Measurements from ENCODE around the gene LRIT3.
"Not testable (repeated sequence)": the region's sequence is repeated elsewhere in the genome, so short reads cannot be mapped to it uniquely, and the experiment has no call there.

The LRIT3 gene

DNA sequence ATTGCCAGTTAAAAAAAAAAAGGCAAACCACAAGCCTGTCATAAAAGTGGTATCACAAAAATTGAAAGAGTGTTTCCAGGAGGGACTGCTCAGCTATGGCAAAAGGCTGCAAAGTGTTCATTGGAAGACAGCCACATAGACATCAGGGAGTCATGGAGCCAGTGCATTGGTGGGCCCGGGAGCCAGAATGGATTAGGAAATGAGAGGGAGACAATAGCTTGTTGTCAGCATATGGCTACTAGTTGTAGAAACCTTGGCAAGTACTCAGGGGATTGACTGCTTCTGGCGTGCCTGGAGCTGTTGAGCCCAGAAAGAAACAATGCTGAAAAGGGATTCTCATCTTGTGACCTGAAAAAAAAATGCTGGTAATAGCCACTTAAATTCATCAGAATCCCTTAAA, 27.3 kb upstream of the LRIT3 start:
- no peak overlapping the region for H3K4me3 Mint-ChIP-seq
- DNase-seq = no peak

DNA sequence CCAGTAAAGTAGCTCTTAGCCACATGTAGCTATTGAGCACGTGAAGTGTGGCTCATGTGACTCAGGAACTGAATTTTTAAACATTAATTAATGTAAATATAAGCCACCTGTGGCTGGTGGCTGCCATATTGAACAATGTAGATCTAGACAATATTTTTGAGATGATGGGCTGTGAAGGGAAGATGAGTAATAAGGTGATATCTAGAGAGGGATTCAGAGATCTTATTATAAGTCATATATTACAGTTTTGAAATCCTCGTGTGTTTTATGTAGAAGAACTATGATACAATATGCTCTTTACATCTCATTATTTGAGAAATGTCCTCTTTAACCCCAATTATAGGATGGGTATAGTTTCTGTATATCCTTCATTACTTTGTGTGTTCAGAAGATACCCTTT, 26.7 kb upstream of the LRIT3 start:
- CTCF ChIA-PET = interaction anchor here (1.5 kb wide), 1 partner anchor 158 kb away, joined by 5 read pairs; no protein-coding TSS in a partner anchor
- Mint-ChIP-seq H3K36me3 (peaks cover 60% of the 10 kb centered on the region), H3K27ac (no peak overlapping the region), H3K4me3 (no peak overlapping the region), H3K4me1 (peaks cover 35% of the 10 kb centered on the region), H3K27me3 (no peaks in the 10 kb centered on the region), H3K9me3 (no peaks in the 10 kb centered on the region)
- DNase-seq = no peak

More for the DNA sequence above, 27.3 kb upstream of the LRIT3 start:
- Mint-ChIP-seq H3K36me3 (peaks cover 65% of the 10 kb centered on the region), H3K4me1 (peaks cover 39% of the 10 kb centered on the region), H3K27me3 (no peaks in the 10 kb centered on the region), H3K27ac (peak overlapping the region; percentile 24), H3K9me3 (no peaks in the 10 kb centered on the region)
- CTCF ChIA-PET = interaction anchor here (0.6 to 1.5 kb wide), 2 partner anchors 158 to 244 kb away, joined by 3 to 5 read pairs; no protein-coding TSS in a partner anchor

DNA sequence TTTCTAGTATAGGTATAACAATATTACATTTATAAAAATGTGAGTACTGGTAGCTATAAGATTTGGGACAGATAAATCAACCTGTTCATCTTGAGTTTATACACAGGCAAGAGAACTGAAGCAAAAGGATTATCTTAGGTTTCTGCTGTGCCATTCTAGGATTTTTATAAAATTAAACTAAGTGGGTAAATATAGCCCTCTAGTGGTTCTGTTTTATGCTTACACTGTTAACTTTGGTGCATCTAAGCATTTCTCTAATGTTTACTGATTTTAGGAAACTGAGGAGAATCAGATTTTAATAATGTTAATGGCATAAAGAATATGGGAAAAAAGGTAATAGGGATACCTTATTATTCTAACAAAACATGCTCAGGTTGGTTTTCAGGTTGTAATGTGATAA, 21.2 kb upstream of the LRIT3 start:
- H3K36me3 Mint-ChIP-seq = peaks cover 18% of the 10 kb centered on the region
- no peak for DNase-seq

DNA sequence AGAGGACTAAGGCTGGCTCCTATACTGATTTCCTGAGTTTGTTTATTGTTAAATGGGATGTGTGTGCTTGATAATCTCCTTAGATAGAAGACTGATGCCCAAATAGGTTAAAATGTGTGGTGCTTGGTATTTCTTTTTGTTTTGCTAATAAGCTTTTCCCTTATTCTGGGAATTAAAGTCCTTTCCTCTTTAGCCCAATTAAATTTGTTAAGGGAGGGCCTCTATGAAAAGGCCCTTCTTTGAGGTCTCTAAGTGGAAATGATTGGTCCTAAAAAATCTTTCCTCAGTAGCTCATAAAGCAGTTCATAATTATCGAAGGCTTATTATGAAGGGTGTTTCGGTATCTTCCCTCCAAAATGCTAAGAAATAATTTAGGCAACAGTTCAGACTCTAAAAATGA, 20.2 kb upstream of the LRIT3 start, which contains the start of gene RRH:
Gene RRH (plus strand): TSS at position 301 of the 400 bp plus-strand sequence. CDS start 56 bp downstream, at position 357.
- no peaks in the 10 kb centered on the region for H3K9me3 Mint-ChIP-seq
- no peak within 1 kb of the TSS for H3K27ac Mint-ChIP-seq
- no peak within 1 kb of the TSS for H3K4me3 Mint-ChIP-seq
- no peaks in the 10 kb centered on the region for H3K4me1 Mint-ChIP-seq
- no peaks in the 10 kb centered on the region for H3K27me3 Mint-ChIP-seq
- CTCF ChIA-PET = interaction anchor here (0.9 to 1.8 kb wide), 6 partner anchors 11 to 414 kb away, joined by 3 to 5 read pairs (median 3); no protein-coding TSS in a partner anchor
- no peak for DNase-seq
- peaks cover 14% of the 10 kb centered on the region for H3K36me3 Mint-ChIP-seq

More for the DNA sequence above, 21.2 kb upstream of the LRIT3 start:
- no peaks in the 10 kb centered on the region for H3K4me1 Mint-ChIP-seq
- no peak overlapping the region for H3K4me3 Mint-ChIP-seq
- CTCF ChIA-PET = interaction anchor here (0.6 to 1.8 kb wide), 11 partner anchors 10 to 439 kb away, joined by 3 to 5 read pairs (median 3); partner anchors contain the start of gene SEC24B
- no peak overlapping the region for H3K27ac Mint-ChIP-seq
- H3K9me3 Mint-ChIP-seq = no peaks in the 10 kb centered on the region
- no peaks in the 10 kb centered on the region for H3K27me3 Mint-ChIP-seq

DNA sequence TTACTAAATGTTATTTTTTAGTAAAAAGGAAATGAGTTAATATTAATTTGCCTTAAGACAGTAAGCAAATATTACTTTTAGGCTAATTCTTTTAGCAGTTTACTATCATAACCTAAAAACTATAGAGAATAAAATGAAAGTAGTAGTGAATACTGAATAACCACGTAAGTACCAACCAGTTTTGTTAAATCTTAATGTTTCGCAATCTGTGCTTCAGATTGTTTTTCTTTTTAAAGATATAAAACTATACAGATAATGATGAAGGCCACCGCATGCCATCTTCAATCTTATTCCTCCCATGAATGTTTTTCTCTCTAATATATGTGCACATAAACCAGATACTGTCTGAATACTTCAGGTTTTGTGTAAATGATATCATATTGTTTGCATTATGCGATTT, 14.2 kb upstream of the LRIT3 start:
- no peaks in the 10 kb centered on the region for H3K9me3 Mint-ChIP-seq
- no peaks in the 10 kb centered on the region for H3K27me3 Mint-ChIP-seq
- no peak for DNase-seq
- H3K4me3 Mint-ChIP-seq = no peak overlapping the region
- CTCF ChIA-PET = no interaction called here
- H3K4me1 Mint-ChIP-seq = no peaks in the 10 kb centered on the region
- H3K36me3 Mint-ChIP-seq = no peaks in the 10 kb centered on the region
- no peak overlapping the region for H3K27ac Mint-ChIP-seq

DNA sequence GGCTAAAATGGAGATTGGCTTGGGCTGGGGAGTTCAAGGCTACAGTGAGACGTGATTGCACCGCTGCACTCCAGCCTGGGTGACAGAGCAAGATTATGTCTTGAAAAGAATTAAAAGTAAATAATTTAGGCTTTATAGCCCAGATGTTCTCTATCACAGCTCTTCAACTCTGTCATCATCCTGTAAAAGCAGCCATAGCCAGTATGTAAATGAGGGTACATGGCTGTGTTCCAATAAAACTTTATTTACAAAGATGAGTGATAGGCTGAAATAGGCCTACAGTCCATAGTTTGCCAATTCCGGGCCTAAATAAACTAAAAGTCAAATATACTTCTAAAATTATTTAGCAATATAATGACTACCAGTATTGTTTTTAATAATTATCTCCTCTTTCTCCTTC, 10.9 kb upstream of the LRIT3 start:
- no peaks in the 10 kb centered on the region for H3K36me3 Mint-ChIP-seq
- H3K27me3 Mint-ChIP-seq = no peaks in the 10 kb centered on the region
- H3K27ac Mint-ChIP-seq = no peak overlapping the region
- CTCF ChIA-PET = no interaction called here
- no peaks in the 10 kb centered on the region for H3K4me1 Mint-ChIP-seq
- no peak overlapping the region for H3K4me3 Mint-ChIP-seq
- DNase-seq = no peak
- H3K9me3 Mint-ChIP-seq = no peaks in the 10 kb centered on the region

DNA sequence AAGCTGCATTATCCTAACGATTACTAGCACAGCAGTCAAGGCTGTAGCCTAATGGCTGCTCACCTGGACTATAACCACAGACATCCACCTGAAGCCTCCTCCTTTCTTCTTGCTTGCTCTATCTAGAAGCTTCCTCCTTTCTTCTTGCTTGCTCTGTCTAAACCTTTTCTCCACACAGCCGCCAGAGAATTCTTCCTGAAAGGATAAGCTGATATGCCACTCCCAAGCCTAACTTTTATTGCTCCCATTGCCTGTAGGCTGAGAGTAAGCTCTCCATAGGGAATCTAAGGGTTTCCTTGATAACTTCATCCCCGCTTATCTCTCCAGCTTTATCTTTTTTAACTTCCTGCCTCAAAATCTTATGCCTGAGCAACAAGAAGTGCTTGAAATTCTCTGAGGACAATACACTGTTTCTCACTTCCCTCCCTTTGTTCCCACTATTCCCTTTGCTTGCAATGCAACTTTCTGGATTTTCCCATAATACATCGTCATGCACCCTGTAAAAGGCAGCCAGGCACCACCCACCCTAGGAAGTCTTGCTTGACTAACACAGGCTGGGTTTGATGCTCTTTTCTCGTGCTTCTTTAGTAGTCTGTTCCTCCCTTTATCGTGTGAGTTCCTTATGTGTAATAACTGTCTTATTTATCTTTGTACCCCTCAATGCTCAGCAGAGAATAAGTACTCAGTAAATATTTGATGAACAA, 1.4 kb upstream of the LRIT3 start:
- Mint-ChIP-seq H3K9me3 (no peaks in the 10 kb centered on the region), H3K27ac (no peak overlapping the region), H3K27me3 (no peaks in the 10 kb centered on the region), H3K36me3 (no peaks in the 10 kb centered on the region), H3K4me3 (no peak overlapping the region), H3K4me1 (no peaks in the 10 kb centered on the region)
- CTCF ChIA-PET = no interaction called here
- DNase-seq = no peak

DNA sequence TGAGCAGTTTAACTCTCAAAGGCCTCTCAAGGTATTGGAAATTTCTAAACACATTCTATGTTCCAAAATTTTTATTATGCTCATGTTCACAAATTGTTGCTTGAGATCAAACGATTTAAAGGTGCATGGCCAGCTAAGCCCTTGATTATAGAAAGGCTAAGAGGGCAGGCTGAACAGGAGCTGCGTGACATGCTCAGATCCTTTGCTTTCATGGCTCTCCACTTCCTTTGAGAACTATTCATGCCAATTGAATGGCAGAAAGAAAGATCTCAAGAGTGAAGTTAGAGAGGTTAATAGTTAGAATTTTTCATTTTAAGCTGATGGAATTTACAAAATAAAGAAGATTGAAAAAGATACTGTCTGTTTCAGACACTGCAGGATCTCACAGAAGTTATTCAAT, 594 bp downstream of the LRIT3 start:
- H3K4me1 Mint-ChIP-seq = no peaks in the 10 kb centered on the region
- CTCF ChIA-PET = no interaction called here
- H3K27me3 Mint-ChIP-seq = no peaks in the 10 kb centered on the region
- H3K4me3 Mint-ChIP-seq = no peak overlapping the region
- no peak for DNase-seq
- H3K9me3 Mint-ChIP-seq = no peaks in the 10 kb centered on the region
- H3K27ac Mint-ChIP-seq = no peak overlapping the region
- peaks cover 1% of the 10 kb centered on the region for H3K36me3 Mint-ChIP-seq

DNA sequence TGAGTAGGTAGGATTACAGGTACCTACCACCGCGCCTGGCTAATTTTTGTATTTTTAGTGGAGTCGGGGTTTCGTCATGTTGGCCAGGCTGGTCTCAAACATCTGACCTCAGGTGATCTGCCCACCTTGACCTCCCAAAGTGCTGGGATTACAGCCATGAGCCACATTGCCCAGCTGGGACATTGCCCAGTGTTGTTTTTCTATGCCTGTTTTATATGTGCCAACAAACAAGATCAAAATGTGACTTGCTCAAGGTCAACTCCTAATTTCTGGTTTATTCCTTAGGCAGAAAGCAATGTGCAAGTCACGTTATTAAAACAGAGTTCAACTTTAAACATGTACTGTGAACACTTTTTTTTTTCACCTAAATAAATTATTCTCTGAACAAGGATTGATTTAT, 2.7 kb downstream of the LRIT3 start:
- CTCF ChIA-PET = no interaction called here
- H3K27ac Mint-ChIP-seq = no peak overlapping the region
- no peaks in the 10 kb centered on the region for H3K9me3 Mint-ChIP-seq
- no peaks in the 10 kb centered on the region for H3K27me3 Mint-ChIP-seq
- no peaks in the 10 kb centered on the region for H3K4me1 Mint-ChIP-seq
- H3K36me3 Mint-ChIP-seq = peaks cover 1% of the 10 kb centered on the region
- DNase-seq = no peak
- H3K4me3 Mint-ChIP-seq = no peak overlapping the region

DNA sequence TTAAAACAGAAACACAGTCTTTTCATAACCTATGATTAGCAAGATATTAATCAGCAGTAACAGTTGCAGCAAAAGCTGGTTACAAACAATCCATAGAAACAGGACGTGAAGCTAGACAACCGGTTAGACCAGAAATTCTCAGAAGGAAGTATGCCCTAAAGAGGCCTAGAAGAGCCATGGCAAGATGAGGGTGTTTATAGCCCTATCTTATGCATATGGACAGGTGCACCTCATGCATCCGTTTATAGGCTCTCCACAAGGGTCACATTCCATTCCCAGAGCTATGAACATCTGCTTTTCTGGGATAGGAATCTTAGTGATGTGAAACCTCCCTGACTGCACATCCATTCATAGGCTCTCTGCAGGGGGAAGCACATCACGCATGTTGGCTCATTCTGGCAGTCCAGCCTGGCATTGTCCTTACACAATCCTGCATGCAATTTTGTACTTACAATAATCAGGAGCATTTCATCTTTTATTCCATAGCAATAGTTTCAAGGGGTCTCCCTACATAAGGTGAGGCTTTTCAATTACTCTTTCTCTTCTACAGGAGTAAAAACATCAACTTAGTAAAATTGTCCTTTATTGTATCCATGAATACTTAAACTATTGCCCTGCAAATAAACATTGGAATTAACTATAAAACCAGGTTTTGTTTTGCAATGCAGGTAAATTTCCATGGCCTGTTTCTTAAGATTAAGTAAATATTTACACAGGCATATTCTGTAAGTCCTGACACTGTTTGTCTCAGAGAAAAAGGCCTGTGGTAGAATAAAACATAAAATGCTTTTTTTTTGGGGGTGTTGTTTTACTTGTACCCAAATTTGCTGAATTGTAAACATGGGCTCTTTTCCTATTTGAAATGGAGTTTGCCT, 11.8 kb downstream of the LRIT3 start:
- H3K4me3 Mint-ChIP-seq, H3K4me1 Mint-ChIP-seq, H3K27ac Mint-ChIP-seq, DNase-seq, H3K36me3 Mint-ChIP-seq, CTCF ChIA-PET, H3K27me3 Mint-ChIP-seq: not testable (repeated sequence)
- H3K9me3 Mint-ChIP-seq = peaks cover 17% of the 10 kb centered on the region

DNA sequence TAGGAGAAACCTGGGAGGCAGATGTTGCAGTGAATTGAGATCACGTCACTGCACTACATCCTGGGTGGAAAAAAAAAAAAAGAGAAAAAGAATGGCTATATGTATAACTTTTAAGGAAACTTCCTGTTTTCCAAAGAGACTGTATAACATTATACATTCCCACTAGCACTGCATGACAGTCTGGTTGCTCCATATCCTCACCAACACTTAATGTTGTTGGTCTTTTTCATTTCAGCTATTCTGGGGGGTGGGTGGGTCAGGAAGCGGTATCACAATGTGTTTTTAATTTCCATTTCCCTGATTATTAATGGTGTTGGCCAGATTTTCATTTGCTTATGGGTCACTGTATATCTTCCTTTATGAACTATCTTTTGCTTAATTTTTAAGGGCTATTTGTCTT, 13.4 kb downstream of the LRIT3 start:
- Mint-ChIP-seq H3K4me3 (no peak overlapping the region), H3K9me3 (peaks cover 17% of the 10 kb centered on the region), H3K27me3 (no peaks in the 10 kb centered on the region), H3K27ac (no peak overlapping the region), H3K36me3 (no peaks in the 10 kb centered on the region), H3K4me1 (no peaks in the 10 kb centered on the region)
- no peak for DNase-seq
- CTCF ChIA-PET = no interaction called here

DNA sequence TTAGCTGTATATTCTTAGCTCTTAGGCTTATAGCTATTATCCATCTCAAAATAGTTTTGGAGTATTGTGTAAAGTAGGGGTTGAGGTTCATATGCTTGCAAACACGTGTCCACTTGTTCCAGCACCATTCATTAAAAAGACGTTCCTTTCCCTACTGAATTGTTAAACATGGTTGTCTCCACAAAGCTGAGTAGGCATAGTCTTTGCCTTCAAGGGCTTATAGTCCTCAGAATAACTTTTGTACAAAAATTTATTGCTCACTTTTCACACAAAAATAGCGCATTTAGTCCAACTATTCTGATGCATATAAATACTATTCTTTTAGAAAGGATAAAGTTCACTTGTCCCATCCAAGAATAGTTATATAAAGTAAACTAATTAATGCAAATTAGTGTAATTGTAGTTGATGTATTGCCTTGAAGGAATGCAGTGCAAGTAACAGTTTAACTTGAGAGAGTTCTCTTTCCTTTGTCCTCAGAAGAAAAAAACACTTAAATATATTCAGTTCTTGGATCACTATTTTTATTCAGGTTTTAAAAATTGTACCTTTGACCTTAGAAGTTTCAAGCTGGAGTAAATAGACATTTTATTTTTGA, 14.1 kb downstream of the LRIT3 start:
- Mint-ChIP-seq H3K27me3 (no peaks in the 10 kb centered on the region), H3K36me3 (no peaks in the 10 kb centered on the region)
- CTCF ChIA-PET = no interaction called here

DNA sequence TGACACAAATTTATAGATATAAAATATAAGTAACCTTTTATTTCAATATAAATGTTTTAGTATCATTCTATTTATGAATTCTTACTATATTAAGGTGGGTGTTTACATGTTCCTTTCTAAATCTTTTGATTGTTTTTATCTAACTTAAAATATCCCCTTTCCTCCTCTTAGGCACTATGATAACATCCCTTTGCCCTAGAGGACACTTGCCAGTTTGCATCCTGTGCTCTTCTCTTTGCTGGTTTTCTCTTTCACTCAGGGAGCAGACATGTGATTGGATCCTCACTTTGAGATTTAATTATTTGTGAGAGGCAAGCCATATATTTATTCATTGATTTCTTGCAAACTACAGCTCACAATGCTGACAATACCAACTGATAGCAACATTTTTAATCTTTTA, 16.2 kb downstream of the LRIT3 start:
- DNase-seq = no peak
- CTCF ChIA-PET = no interaction called here
- Mint-ChIP-seq H3K27ac (no peak overlapping the region), H3K27me3 (no peaks in the 10 kb centered on the region), H3K4me3 (no peak overlapping the region), H3K4me1 (no peaks in the 10 kb centered on the region), H3K36me3 (no peaks in the 10 kb centered on the region), H3K9me3 (peaks cover 10% of the 10 kb centered on the region)

More for the DNA sequence above, 14.1 kb downstream of the LRIT3 start:
- DNase-seq = no peak
- Mint-ChIP-seq H3K4me3 (no peak overlapping the region), H3K27ac (no peak overlapping the region), H3K4me1 (no peaks in the 10 kb centered on the region), H3K9me3 (peaks cover 17% of the 10 kb centered on the region)

DNA sequence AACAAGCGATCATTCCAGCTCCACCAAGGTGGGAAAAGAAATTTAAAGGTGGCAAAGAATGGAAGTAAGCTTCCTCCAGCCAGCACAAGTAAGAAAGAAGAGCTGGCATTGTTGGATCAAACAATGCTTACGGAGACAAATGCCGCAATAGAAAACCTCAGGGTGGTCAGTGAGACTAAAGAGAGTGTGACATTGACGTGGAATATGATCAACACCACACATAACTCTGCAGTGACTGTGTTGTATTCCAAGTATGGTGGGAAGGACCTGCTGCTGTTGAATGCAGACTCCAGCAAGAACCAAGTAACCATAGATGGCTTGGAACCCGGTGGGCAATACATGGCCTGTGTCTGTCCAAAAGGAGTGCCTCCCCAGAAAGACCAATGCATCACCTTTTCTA, 22.2 kb downstream of the LRIT3 start:
- DNase-seq = no peak
- no peak overlapping the region for H3K27ac Mint-ChIP-seq
- CTCF ChIA-PET = no interaction called here
- H3K4me3 Mint-ChIP-seq = no peak overlapping the region
- H3K36me3 Mint-ChIP-seq = no peaks in the 10 kb centered on the region
- no peaks in the 10 kb centered on the region for H3K27me3 Mint-ChIP-seq
- no peaks in the 10 kb centered on the region for H3K9me3 Mint-ChIP-seq
- no peaks in the 10 kb centered on the region for H3K4me1 Mint-ChIP-seq

All from activated naive CD4-positive, alpha-beta T cell treated with anti-CD3 and anti-CD28 coated beads, Interleukin-2, amount 10 ng/mL, durations not matched to agents 7 days and 5 days (primary cell).